ENCODE measurements around the gene PSMD1. TPM values are rescaled to one million over a fixed set of nuclear protein-coding genes. Genes with fewer than 3 reads are reported as not detected.

The PSMD1 gene
- total RNA-seq, 1 donor from 2014 or later: 119 TPM

GRCh38 chr2:231126123-231126522 lies 69.5 kb downstream of the PSMD1 start:
- Mint-ChIP-seq H3K4me1 (ENCODE audit: unreplicated experiment) (peaks cover 36% of the 10 kb centered on the region), H3K9me3 (ENCODE audit: unreplicated experiment) (no peaks in the 10 kb centered on the region), H3K27ac (ENCODE audit: unreplicated experiment) (no peak overlapping the region), H3K4me3 (ENCODE audit: unreplicated experiment) (no peak overlapping the region), H3K36me3 (ENCODE audit: low read depth, unreplicated experiment) (no peaks in the 10 kb centered on the region), H3K27me3 (ENCODE audit: unreplicated experiment) (no peaks in the 10 kb centered on the region)
- no peak for DNase-seq (ENCODE audit: low spot score)
- TF ChIP-seq CTCF (IDR thresholded peaks at IDR 0.05; ENCODE audit: unreplicated experiment): no peak

GRCh38 chr2:231127480-231127879 lies 70.8 kb downstream of the PSMD1 start:
- no peak overlapping the region for H3K27ac Mint-ChIP-seq (ENCODE audit: unreplicated experiment)
- no peak for DNase-seq (ENCODE audit: low spot score)
- H3K4me1 Mint-ChIP-seq (ENCODE audit: unreplicated experiment): peaks cover 35% of the 10 kb centered on the region
- H3K9me3 Mint-ChIP-seq (ENCODE audit: unreplicated experiment): no peaks in the 10 kb centered on the region
- H3K4me3 Mint-ChIP-seq (ENCODE audit: unreplicated experiment): no peak overlapping the region
- no peak for TF ChIP-seq CTCF (IDR thresholded peaks at IDR 0.05; ENCODE audit: unreplicated experiment)
- H3K36me3 Mint-ChIP-seq (ENCODE audit: low read depth, unreplicated experiment): no peaks in the 10 kb centered on the region
- H3K27me3 Mint-ChIP-seq (ENCODE audit: unreplicated experiment): no peaks in the 10 kb centered on the region

- no peak overlapping the region for H3K27ac Mint-ChIP-seq (ENCODE audit: unreplicated experiment)
- H3K4me3 Mint-ChIP-seq (ENCODE audit: unreplicated experiment): no peak overlapping the region
- H3K36me3 Mint-ChIP-seq (ENCODE audit: low read depth, unreplicated experiment): no peaks in the 10 kb centered on the region
- peaks cover 40% of the 10 kb centered on the region for H3K4me1 Mint-ChIP-seq (ENCODE audit: unreplicated experiment)
- no peaks in the 10 kb centered on the region for H3K27me3 Mint-ChIP-seq (ENCODE audit: unreplicated experiment)
- no peak for DNase-seq (ENCODE audit: low spot score)
- no peaks in the 10 kb centered on the region for H3K9me3 Mint-ChIP-seq (ENCODE audit: unreplicated experiment)
- TF ChIP-seq CTCF (IDR thresholded peaks at IDR 0.05; ENCODE audit: unreplicated experiment): no peak
Measured at GRCh38 chr2:231127936-231128335, 71.3 kb downstream of the PSMD1 start.

- no peak for TF ChIP-seq CTCF (IDR thresholded peaks at IDR 0.05; ENCODE audit: unreplicated experiment)
- Mint-ChIP-seq H3K27me3 (ENCODE audit: unreplicated experiment) (no peaks in the 10 kb centered on the region), H3K4me1 (ENCODE audit: unreplicated experiment) (peaks cover 37% of the 10 kb centered on the region), H3K9me3 (ENCODE audit: unreplicated experiment) (no peaks in the 10 kb centered on the region), H3K4me3 (ENCODE audit: unreplicated experiment) (no peak overlapping the region), H3K36me3 (ENCODE audit: low read depth, unreplicated experiment) (no peaks in the 10 kb centered on the region), H3K27ac (ENCODE audit: unreplicated experiment) (no peak overlapping the region)
- no peak for DNase-seq (ENCODE audit: low spot score)
Measured at GRCh38 chr2:231128541-231128940, 71.9 kb downstream of the PSMD1 start.

GRCh38 chr2:231129216-231129615 lies 72.5 kb downstream of the PSMD1 start:
- H3K4me3 Mint-ChIP-seq (ENCODE audit: unreplicated experiment): no peak overlapping the region
- no peak for TF ChIP-seq CTCF (IDR thresholded peaks at IDR 0.05; ENCODE audit: unreplicated experiment)
- no peak for DNase-seq (ENCODE audit: low spot score)
- no peaks in the 10 kb centered on the region for H3K9me3 Mint-ChIP-seq (ENCODE audit: unreplicated experiment)
- H3K4me1 Mint-ChIP-seq (ENCODE audit: unreplicated experiment): peaks cover 33% of the 10 kb centered on the region
- no peak overlapping the region for H3K27ac Mint-ChIP-seq (ENCODE audit: unreplicated experiment)
- no peaks in the 10 kb centered on the region for H3K36me3 Mint-ChIP-seq (ENCODE audit: low read depth, unreplicated experiment)
- no peaks in the 10 kb centered on the region for H3K27me3 Mint-ChIP-seq (ENCODE audit: unreplicated experiment)
